GM21723 (cell line): ENCODE results near the gene CCDC110.

Experiments
- ATAC-seq: cut with Tn5 transposase; IDR thresholded peaks from one replicate; pipeline ENCODE4 v1.9.1; 2021; ENCODE audit warnings: mild to moderate bottlenecking, moderate library complexity; ENCODE audit not compliant: unreplicated experiment

Gene CCDC110

DNA sequence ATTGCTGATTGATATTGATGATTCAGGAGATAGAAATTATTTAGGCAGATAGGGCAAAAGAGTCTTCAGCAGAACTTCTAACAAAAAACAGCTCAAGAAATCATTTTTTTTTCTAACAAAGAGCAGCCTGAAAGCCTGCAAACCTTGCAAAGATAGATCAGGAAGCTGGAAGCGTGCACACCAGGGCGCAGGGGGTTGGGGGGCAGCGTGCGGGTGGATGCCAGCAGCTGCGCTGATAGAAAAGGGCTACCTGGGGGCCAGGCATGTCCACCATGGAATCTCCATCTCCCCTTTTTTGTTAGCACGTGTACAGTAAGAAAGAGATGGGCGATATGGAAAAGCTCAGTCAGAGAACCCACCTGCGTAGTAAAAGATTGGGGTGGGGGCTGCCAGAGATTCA lies 1.7 kb upstream of the CCDC110 start:
- no peak for ATAC-seq

DNA sequence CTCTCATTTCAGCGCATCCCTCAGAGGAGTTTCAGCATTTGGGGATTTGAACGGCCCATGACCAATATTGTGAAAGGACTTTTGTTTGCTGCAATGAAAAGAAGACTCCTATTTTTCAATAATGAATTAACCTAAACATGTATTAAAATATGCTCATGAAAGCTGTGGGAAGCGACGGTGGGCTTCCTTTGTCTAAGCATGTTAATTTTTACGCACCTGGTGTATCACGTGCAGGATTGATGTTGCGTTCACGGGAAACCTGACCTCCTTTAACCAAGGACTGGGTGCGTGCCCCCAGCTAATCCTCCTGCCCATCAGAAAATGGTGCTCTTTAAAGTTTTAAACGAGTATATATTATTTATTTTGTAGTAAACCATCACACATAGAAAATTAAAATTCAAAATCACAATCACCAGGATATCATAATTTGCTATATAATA lies 590 bp upstream of the CCDC110 start:
- peak; percentile 6 for ATAC-seq

DNA sequence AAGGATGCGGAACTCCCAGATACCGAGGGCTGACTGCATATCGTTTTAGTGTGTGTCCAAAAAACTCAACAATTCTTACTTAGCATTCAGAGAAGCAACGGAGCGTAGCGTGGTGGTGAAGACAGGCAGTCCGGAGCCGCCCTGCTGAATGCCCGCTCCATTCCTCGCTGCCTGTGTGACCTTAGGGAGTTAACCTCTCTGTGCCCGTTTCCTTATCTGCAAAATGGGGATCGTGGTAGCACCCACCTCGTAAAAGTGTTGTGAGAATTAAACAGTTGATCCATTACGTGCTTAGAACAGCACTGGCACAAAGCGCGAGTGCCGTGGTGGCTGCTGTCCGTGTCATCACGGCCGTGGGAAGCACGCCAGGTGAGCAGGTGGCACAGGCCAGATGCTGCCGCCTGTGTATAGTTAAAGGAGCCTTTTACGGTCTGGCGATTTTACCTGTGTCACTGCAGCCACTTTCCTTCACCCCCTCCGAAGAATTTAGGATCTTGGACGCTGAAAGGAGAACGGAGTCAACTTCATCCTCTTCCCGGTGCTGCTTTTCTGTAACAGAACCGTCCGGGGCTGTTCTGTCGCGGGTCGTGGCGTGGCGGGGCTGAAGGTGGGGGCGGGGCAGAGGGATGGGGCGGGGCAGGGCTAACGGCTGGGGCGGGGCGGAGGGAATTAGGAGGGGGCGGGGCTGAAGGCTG lies 885 bp downstream of the CCDC110 start:
- no peak for ATAC-seq

DNA sequence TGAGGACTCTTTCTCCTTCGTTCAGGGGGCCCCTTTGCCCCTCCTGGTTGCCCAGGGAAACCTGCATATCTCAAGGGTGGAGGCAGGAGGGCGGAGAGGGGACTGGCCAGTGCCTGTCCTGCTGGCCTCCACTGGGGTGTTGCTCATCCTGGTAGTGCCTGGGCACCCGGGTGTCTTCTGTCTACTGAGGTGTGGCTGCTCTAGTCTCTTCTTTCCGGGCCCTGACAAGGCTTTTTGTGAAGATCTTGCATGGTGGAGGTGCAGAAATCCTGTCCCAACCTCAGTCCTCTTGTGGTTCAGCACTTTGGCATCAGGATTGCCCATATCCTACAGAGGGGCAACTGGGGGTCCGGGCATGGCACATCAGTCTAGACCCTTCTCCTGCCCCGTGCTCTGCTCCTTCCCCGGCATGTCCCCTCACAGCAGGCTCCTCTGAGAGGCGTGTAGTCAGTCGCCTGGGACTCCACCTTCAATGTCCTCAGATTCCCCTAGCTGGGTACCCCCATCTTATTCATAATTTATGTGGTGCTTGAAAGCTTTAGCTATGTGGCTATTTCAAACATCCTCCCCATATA lies 1.9 kb downstream of the CCDC110 start:
- no peak for ATAC-seq

DNA sequence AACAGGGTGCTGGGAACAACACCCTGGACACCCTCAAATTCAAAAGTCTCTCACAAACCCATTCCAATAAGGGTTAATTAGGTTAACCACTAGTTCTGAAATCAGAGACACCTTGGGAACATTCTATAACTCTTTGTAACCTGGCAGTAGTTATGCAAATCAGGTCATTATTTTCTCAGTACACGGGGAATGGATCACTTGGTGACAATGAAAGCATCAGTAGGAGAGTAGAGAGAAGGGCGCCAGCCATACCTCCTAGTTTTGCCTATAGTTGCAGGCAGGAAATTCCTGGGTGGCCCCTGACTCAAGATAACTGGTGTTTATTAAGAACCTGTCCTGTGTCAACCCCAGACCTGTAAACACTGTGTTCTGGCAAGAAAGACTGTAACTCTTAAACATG lies 2.5 kb downstream of the CCDC110 start:
- ATAC-seq = no peak

DNA sequence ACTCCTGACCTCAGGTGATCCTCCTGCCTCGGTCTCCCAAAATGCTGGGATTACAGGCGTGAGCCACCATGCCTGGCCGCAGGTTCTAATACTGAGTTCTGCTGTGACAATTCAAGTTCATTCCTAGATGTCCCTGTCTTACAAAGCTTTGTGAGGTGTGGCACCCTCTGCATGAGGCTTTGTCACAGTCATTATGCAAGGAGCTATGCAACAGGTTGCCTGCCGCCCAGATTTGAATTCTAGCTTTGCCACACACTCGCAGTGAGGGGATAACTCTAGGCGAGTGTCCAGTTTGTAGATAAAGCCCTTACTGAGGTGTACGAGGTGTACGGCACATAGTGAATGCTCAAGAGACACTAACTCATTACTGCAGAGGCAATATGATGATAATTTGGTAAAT lies 3.5 kb downstream of the CCDC110 start:
- no peak for ATAC-seq

DNA sequence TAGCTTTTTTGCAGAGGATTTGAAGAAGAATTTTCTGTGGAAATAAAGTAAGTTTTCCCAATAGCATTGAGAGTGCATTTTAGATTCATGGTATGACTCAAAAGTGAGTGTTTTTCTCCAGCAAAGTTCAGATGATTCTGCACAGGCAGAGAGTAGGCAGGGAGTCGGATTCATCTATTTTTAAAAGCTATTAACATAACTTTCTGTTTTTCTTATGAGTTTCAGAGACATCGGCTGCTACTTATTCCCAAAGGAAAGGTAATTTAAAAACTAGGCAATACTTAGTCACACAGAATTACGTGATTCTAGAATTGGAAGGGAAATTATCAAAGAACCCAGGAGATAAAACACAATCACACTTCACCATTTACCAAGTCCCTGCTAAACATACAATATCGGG lies 4.4 kb downstream of the CCDC110 start:
- no peak for ATAC-seq

DNA sequence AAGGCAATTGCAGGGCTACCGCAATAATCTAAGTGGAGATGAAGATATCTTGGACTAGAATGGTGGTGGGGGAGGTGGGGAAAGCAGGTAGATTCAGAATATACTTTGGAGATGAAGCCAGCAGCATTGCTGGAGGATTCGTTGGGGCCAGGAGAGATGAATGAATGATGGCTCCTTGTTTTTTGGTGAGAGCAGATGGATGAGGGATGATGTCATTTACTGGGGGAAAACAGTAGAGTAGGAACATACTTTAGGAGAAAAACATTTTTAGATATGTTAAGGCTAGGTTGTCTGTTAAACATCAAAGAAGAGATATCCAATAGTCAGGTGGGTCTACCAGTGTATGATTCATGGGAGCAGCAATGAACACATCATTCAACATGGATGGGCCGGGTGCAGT lies 5.8 kb downstream of the CCDC110 start:
- no peak for ATAC-seq

DNA sequence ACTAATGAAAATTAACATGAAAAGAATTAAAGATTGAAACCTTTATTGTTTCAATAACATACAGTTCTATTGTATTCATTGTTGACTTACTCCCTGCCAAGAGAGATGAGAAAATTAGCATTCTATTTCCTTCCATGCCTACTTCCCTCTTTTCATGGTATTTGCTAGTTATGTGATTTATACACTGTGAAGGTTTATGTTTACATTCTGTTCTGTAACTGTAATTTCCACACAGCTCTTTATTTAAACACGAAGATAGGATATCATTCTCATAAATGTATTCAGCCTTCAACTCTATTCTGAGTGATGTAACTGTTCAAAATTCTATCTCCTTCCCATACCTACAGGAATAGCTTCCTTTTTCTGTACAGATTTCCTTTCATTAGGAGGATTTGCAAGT lies 6.6 kb downstream of the CCDC110 start:
- ATAC-seq = no peak

DNA sequence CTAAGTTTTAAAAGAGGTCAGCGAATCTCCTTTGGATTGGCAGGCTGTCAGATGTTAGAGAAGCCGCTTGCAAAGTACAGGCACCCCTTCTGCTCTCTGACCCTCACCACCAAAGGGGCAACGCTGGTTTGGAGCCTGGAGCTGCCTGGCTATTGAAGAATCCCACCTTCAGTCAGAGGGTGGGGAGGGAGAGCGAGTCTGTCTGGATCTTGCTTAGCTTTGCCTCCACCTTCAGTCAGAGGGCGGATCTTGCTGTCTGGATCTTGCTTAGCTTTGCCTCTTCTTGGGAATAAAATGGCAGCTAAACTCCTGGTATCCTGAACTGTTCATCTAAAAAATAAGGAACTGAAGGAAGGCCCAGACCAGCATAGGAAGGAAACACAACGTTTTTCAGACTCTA lies 7.3 kb downstream of the CCDC110 start:
- ATAC-seq = no peak

DNA sequence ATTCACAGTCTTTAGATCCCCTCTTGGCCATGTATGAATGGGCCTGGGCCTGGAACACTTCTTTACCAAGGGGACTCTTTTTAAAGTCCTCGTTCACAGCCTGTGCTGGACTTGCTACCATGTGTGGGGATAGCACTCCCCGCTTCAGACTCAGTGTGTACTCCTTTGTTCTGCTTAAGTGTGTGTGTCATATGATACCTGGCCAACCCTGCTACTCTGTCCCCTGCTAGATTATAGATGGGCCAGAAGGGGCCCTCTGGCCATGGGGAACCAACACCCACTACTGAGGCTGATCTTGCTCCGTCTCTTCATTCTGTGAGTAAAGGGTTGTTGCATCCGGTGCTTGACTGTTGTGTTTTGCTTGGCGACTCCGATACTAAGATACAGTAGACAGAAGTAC lies 8.0 kb downstream of the CCDC110 start:
- no peak for ATAC-seq

DNA sequence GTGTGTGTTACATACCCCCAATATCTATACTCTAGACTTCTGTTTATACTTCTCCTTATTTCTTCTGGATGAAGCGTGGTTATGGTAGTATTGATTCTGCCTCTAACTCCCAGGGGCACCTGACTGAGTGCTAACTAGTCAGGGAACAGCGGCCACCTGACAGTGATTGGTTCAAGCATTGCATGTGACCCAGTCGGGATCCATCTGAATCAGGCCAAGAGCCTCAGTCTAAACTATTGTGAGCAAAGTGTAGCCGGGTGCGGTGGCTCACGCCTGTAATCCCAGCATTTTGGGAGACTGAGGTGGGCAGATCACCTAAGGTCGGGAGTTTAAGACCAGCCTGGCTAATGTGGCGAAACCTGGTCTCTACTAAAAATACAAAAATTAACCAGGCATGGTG lies 10.0 kb downstream of the CCDC110 start:
- ATAC-seq = no peak

DNA sequence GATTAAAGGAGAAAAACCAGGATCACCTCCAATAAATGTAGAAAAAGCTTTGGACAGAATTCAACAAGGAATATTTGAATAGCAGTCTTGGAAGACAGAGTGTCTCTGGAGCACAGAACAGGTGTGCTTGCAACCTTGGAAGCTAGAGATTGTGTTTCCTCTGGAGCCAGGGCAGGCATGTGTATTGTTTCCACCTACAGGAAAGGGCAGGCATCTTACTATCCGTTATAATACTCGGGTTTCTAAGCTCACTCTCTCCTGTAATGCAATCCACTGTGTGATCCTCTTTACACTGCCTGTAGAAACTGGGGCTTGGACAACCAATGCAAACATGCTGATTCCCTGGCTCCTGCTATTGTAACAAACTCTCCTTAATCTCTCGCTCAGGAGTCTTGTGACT lies 14.4 kb downstream of the CCDC110 start:
- no peak for ATAC-seq

DNA sequence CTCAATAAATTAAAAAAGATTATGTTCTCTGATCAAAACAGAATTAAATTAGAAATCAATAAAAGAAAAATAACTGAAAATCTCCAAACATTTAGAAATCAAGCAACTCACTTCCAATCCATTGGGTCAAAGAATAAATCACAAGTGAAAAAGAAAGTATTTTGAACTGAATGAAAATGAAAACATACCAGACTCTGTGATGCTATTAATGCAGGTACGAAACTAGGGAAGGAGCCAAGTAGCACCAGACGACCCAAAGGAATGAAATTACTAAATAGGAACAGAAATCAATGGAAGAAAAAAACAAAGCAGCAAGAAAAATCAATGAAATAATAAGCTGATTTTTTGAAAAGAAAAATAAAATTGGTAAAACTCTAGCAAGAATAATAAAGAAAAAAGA lies 15.4 kb downstream of the CCDC110 start:
- ATAC-seq = no peak

DNA sequence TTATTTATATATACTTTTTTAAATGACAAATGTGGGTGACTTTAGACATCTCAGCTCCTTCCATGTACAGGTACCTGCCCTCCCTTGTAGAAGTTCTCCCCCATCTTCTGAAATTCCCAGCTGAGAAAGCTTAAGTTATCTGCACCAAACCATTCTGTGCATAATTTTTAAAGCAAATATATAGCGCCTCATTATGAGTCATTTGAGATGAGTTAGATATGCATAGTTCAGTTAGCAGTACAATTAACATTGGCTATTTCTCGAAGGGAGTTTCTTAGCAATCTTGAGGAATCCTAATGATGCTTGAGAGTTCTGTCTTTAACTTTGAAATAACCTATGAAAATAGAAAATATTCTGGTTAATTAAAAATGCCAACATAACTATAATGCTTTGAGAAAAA lies 26.3 kb downstream of the CCDC110 start:
- no peak for ATAC-seq

DNA sequence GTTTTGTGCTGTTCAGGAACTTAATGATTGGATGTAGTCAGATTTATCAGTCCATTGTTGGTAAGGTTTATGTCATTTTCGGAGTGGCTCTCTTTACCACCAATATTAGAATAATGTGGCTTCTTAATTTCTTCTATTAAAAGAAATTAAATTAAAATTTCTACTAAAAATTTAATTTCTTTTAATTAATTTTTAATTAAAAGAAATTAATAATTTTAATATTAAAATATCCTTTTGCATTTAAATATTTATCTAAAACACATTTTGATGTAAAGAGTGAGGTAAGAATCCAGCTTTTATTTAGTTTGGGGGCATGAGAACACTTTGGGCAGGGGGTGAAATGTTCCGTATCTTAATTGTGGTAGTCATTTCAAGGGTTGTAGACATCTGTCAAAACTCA lies 30.1 kb downstream of the CCDC110 start:
- no peak for ATAC-seq

DNA sequence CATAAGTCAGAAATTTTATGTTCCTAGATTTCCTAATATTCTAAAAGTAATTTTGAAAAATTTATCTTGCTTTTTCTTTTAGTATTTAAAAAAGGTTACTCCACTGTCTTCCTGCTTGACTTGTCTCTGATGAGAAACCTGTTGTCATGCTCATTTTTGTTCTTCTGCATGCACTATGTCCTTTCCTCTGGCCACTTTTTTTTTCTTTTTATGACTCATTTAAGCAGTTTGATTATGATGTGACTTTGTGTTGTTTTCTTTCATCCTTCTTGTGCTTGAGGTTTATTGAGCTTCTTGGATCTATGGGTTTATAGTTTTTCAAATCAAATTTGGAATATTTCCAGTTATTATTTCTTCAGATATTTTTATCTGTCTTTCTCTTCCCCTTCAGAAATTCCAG lies 33.7 kb downstream of the CCDC110 start:
- ATAC-seq = peak; percentile 71

DNA sequence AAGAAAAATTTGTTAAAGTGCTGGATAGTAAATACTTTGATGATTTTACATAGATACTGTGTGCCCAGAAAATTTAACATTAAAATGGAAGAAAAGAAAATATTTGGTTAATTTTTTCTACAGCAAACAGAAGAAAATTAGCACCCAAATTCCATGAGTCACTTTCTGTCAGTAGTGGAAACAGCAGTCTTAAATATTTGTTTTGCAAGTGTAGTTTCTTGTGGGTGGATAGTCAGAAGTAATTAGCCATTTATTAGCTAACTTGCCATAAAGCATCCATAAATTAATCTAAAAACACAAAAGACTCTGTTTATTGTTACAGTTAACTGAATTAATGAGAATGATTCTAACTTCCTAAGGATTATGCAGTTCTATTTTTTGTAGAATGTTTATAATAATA lies 36.1 kb downstream of the CCDC110 start:
- no peak for ATAC-seq

DNA sequence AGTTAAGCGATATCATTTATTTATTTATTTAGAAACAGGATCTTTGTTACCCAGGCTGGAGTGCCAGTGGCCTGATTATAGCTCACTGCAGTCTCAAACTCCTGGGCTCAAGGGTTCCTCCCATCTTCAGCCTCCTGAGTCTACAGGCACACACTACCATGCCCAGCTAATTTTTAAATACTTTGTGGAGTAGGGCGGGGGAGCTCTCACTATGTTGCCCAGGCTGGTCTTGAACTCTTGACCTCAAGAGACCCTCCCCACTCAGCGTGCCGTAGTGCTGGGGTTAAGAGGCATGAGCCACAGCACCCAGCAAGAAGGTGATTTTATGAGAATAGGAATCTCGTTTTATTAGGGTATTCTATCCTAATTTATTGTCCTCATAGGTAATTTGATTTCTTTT lies 41.9 kb downstream of the CCDC110 start:
- no peak for ATAC-seq

DNA sequence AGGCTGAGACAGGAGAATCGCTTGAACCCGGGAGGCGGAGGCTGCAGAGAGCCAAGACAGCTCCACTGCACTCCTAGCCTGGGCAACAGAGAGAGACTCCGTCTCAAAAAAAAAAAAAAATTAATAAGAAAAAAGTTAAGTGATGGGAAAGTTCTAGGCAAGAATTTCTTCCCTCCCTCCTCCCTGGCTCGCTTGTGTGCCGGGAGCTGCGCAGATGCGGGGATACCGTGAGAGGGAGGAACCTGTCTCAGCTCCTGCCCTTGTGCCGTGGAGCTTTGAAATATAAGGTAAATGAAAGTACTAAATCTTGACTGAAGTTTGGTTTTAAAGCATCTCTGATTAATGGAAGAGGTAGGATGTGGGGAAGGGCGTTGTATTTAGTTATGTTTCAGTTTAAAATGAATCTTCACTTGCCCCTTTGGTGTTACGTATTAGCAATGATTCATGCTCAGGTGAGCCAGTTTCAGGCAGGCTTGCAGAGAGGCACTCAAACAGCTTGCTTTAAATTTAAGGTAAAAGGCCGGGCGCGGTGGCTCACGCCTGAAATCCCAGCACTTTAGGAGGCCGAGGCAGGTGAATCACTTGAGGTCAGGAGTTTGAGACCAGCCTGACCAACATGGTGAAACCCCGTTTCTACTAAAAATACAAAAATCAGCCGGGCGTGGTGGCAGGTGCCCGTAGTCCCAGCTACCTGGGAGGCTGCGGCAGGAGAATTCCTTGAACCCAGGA lies 44.4 kb downstream of the CCDC110 start:
- ATAC-seq = no peak

DNA sequence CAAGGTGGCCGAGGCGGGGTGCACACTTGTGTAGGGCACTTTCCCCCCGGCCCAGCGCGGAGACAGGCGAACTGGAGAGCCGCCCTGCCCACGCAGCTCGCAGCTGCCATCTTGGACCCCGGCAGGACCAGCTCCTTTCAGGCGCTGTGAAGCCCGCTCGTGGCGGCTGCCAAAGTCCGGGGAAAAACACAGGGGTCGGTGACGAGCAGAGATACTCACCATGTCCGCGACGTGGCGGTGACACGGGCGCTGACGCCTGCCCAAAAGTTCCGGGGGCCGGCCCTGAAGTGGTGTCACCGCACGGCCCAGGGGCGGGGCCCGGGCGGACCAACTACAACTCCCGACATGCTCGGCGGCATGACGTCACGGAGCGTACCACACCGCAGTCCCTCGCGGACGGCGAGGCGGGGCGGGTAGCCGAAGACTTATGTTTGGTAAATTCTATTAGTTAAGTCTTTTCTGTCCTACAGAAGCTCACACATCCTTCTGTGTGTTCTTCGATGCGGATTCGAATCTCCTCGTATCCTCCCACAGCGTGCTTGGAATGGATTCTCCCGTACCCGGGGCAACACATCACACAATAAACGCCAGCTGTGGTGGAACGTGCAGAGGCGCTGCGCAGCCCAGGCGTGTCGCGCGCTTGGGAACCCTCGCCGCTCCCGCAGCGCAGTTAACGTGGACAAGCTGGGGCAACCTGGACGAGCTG lies 45.7 kb downstream of the CCDC110 start, which contains the start of gene UFSP2:
Gene UFSP2, minus strand, starts transcription at position 318 of the 706 bp plus-strand sequence. Its CDS starts 96 bp downstream, at position 222.
- ATAC-seq = peak; percentile 96
